A673 (cell line): ENCODE data around the gene OR7D4.

ENCODE experiments used
- CTCF ChIP-seq: fragments of 300-800, 200-600 bp; sonication (generic); conservative IDR thresholded peaks from 2 replicates; pipeline ENCODE4 v1.5.1; 2017; ENCODE audit warnings: low read depth, mild to moderate bottlenecking, antibody characterized with exemption, low read length, moderate library complexity, mixed read lengths
- EZH2 ChIP-seq: fragments of 200-600 bp; sonication (generic); IDR thresholded peaks from 2 replicates; pipeline ENCODE4 v1.6.1; 2017; ENCODE audit warnings: borderline replicate concordance, low read depth, mild to moderate bottlenecking, mixed read lengths, antibody characterized with exemption, low read length; ENCODE audit not compliant: poor library complexity, severe bottlenecking

- no peak for TF ChIP-seq CTCF
- TF ChIP-seq EZH2, result no peak
These were observed 44.1 kb downstream of the OR7D4 start for GRCh38 chr19:9175326-9175725.
